ENCODE results near the gene SLC12A3.

Gene SLC12A3

GRCh38 chr16:56895813-56896212 is 30.8 kb downstream of the SLC12A3 start:
- no peak for DNase-seq

- no peak for DNase-seq
Observed at GRCh38 chr16:56896244-56896643, 31.2 kb downstream of the SLC12A3 start.

DNA sequence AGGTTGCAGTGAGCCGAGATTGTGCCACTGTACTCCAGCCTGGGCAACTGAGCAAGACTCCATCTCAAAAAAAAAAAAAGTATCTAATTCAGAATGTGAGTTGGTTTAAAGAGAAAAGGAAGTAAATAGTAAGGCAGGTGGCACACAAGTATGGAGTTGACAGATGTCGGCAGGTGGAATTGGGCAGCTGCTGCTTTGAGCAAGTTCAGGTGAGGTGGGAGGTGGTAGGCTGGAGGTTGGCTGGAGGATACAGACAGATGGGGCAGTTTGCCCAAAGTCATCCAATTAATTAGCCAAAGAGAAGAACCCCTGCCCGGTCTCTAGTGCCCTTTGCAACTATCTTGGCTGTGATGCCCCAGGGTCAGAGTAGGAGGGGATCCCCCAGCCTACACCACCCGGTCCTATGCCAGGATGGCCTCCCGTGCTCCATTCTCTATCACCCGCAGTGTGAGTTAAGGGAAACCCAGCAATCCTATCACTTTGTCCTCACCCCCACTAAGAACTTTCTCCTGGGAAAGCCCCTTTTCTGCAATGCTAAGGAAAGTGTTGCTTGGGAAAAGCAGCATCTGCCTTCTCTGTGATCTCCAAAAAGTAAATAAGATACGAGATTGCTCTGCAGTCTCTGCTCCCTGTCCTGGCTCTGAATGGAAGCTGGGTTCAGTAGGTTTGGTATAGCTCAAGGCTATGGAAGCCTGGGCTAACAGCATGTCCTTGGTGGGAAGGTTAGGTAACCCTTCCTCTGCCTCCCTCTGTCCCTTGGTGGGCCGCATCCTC is 32.2 kb downstream of the SLC12A3 start:
- no peak for DNase-seq

- DNase-seq, result no peak
Observed at GRCh38 chr16:56898847-56899246, 33.8 kb downstream of the SLC12A3 start.

GRCh38 chr16:56903866-56904265 is 38.9 kb downstream of the SLC12A3 start:
- no peak for DNase-seq

DNA sequence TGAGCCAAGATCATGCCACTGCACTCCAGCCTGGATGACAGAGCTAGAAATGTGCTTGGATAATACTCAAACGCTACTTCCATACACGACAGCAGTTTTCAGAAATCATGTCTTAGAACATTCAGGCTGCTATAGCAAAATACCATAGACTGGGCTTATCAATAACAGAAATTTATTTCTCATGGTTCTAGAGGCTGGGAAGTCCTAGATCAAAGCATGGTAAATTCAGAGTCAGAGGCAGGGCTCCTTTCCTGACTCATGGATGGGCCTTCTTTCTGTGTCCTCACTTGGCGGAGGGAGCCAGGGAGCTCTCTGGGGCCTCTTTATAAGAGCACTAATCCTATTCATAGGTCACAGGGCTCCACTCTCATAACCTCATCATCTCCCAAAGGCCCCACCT is 42.4 kb downstream of the SLC12A3 start:
- DNase-seq, result no peak

- no peak for DNase-seq
Observed at GRCh38 chr16:56909527-56909979, 44.5 kb downstream of the SLC12A3 start.

GRCh38 chr16:56910112-56910511 is 45.1 kb downstream of the SLC12A3 start:
- DNase-seq, result no peak

- no peak for DNase-seq
Observed at GRCh38 chr16:56910654-56911539, 45.9 kb downstream of the SLC12A3 start.

DNA sequence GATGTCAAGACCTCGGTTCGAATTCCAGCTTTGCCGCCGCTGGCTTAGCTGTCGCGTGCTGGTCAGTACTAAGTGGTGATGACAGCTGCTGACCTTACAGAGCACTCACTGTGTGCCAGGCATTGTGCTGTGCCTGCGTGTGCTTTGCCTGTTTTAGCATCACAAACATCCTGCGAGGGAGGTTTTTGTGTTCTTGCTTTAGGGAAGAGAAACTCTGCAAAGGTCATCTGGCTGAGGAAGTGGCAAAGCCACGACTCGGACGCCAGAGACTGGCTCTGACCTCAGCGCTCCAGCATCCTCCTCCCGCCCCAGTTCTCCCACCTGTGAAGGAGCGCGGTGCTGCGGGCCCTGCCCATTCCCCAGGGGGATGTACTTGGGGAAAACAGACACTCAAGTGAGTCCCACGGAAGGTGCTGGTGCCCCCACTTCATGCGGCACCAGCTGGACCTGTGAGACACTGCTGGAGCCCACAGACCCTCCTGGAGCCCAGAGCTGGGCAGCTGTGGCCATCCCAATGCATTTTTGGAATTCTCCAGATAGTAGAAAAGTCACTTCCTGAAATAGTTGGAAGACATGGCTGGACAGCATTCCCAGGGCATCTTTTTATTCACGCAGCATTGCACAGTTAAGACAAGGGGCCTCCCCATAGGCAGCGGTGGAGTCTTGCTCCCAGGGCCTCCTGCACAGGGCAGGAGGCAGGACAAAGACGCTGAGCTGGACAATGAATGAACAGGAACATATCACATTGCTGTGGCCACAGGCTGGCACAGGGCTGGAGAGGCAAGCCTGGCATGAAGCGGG is 47.0 kb downstream of the SLC12A3 start:
- no peak for DNase-seq

DNA sequence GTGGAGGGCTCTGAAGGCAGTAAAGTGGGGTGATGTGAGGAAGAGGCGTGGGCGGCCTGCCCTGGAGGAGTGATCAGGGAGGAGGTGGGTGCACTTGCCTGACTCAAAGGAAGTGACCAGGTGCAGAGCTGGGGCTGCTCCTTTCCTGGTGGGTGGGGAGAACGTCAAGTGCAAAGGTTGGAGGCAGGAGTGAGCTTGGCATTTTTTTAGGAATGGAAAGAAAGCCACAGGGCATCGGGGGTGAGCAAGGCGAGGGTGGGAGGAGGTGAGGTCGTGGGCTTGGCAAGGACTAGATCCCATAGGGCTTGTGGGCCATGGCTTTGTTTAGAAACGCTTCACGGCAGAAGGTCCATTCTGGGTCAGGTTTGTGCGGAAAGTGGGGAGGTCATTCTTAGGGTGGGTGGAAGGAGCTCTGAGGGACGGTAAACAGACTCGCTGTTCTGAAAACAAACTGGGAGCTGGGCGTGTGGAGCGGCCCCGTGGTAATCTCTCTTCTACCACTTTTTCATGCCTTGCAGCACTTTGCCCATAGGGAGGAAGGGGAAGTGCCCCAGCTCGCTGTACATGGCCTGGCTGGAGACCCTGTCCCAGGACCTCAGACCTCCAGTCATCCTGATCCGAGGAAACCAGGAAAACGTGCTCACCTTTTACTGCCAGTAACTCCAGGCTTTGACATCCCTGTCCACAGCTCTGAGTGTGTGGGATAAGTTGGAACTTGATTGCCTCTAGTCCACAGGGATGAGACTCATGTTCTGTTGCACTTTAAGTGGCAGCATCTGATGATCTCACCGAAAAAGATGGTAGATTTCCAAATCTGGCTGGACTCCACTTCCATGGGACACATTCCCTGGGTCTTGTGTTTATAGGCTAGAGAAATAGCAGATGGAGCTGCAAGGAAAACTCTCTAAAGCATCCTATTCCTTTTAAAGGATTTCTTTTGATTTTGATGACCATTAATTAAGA is 48.0 kb downstream of the SLC12A3 start:
- no peak for DNase-seq

GRCh38 chr16:56914896-56915295 is 49.9 kb downstream of the SLC12A3 start:
- no peak for DNase-seq

- DNase-seq, result no peak
Observed at GRCh38 chr16:56915336-56916119, 50.5 kb downstream of the SLC12A3 start.

GRCh38 chr16:56916571-56917403 is 51.8 kb downstream of the SLC12A3 start:
- DNase-seq, result peak; percentile 9 to 16

GRCh38 chr16:56918467-56919012 is 53.5 kb downstream of the SLC12A3 start:
- no peak for DNase-seq

- no peak for DNase-seq
Observed at GRCh38 chr16:56919099-56919800, 54.2 kb downstream of the SLC12A3 start.

- DNase-seq, result no peak
Observed at GRCh38 chr16:56921571-56921970, 56.6 kb downstream of the SLC12A3 start.

GRCh38 chr16:56923481-56924091 is 58.6 kb downstream of the SLC12A3 start:
- no peak for DNase-seq

- DNase-seq, result no peak
Observed at GRCh38 chr16:56927471-56927870, 62.5 kb downstream of the SLC12A3 start.

All from activated CD4-positive, alpha-beta T cell treated with anti-CD3 and anti-CD28 coated beads for 4 hours (primary cell).